Femur (tissue), 1 donor: ENCODE data around the gene SCNN1A.

Source experiments
- DNase-seq: peaks from one replicate; pipeline ENCODE4 v3.0.0-alpha.2; 2017

Gene SCNN1A

GRCh38 chr12:6383572-6384498 is 8.5 kb upstream of the SCNN1A start, which contains the start of gene LTBR:
TSS of gene LTBR (plus strand) at chr12:6384162. CDS start at chr12:6384359, 197 bp downstream.
- DNase-seq, result peak; percentile 95

DNA sequence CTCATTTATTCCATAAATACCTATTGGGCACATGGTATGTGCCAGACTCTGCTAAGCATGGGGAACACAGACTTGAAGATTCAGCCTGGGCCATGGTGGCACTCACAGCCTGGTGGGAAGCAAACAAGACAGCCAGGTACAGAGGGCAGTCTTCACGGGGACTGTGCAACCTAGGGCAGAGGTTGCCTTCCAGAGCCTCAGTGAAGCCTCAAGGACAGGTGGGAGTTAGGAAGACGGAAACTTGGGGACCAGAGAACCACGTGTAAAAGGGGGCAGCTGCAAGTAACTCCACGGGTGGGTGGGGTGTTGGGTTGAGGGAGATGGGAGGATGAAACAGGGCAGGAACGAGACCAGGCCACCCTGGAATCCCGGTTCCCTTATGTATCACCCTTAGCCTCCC is 7.6 kb upstream of the SCNN1A start:
- DNase-seq, result no peak

DNA sequence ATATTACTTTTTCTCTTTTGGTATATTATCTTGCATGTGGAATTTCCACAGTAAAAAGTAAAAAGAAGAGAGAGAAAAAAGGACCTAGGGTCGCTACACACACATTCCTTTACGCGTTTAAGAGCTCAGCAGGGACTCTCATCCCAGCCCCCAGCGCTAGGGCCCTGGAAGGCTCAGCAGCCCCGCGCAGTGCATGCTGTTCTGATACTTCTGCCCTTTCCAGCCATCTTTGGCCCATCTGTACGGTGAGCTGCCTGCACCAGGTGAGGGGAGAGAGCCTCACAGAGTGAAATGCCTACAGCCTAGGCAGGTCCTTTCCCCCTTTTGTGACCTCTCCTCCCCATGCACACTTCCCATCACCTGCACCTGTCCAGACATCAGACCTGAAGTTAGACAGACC is 7.0 kb upstream of the SCNN1A start:
- no peak for DNase-seq

- DNase-seq, result no peak
These were observed 5.1 kb upstream of the SCNN1A start for GRCh38 chr12:6380141-6381121.

GRCh38 chr12:6378709-6379472 is 3.5 kb upstream of the SCNN1A start:
- DNase-seq, result no peak

DNA sequence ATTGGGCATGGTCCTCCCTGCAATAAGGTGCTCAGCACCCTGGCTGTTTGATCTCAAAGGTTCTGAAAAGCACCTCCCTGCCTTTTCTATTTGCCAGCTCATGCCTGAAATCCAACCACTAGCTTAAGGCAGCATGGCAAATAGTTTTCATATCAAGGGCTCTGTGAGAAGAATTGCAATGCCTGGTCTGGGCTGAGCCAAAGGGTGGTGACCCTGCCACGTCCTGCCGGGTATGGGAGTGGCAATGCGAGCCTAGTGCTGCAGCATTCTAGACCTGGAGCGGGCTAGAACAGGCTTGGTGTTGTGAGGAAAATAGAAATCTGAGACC is 2.3 kb upstream of the SCNN1A start:
- no peak for DNase-seq

DNA sequence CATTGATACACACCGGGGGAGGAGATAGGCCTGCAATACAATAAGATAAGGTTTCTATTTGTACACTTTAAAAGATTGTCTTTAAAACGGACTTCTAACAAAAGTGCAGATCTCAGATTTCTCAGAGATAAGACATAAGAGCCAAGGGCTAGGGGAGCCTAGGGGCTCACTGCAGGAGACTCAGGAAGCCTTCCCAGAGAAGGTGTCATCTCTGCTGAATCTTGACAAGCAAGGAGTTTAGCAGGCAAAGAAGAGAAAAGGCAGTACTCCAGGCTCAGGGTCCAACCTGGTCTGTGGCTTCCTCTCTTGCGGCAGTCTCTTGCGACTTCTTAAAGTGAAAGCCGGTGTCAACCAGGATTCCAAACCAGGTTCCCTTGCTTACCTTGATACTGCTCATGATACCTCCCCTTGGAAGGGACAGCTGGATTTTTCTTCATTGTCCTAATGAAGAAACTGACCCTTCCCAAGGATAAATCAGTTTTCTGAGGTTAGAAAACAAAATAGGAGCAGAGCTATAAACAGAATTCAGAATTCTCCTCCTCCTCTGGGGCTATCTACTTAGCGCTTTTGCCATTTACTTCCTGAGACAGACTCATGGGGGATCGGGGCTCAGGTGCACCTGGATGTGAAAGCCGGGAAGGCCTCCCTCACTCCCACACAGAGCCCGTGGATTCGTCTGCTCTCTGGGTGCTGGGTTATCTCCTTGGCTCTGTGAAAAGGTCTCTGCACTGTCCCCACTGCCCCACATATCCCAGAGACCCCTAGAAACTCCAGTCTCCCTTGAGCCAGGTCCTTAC is 1.7 kb upstream of the SCNN1A start:
- no peak for DNase-seq

- DNase-seq, result peak; percentile 67
These were observed 911 bp upstream of the SCNN1A start for GRCh38 chr12:6376079-6376869.

GRCh38 chr12:6374786-6375160 is 590 bp downstream of the SCNN1A start:
- DNase-seq, result no peak

GRCh38 chr12:6374028-6374785 is 1.2 kb downstream of the SCNN1A start:
- DNase-seq, result no peak

GRCh38 chr12:6373022-6373787 is 2.2 kb downstream of the SCNN1A start:
- DNase-seq, result no peak

- peak; percentile 47 for DNase-seq
These were observed 2.9 kb downstream of the SCNN1A start for GRCh38 chr12:6372403-6373003.

DNA sequence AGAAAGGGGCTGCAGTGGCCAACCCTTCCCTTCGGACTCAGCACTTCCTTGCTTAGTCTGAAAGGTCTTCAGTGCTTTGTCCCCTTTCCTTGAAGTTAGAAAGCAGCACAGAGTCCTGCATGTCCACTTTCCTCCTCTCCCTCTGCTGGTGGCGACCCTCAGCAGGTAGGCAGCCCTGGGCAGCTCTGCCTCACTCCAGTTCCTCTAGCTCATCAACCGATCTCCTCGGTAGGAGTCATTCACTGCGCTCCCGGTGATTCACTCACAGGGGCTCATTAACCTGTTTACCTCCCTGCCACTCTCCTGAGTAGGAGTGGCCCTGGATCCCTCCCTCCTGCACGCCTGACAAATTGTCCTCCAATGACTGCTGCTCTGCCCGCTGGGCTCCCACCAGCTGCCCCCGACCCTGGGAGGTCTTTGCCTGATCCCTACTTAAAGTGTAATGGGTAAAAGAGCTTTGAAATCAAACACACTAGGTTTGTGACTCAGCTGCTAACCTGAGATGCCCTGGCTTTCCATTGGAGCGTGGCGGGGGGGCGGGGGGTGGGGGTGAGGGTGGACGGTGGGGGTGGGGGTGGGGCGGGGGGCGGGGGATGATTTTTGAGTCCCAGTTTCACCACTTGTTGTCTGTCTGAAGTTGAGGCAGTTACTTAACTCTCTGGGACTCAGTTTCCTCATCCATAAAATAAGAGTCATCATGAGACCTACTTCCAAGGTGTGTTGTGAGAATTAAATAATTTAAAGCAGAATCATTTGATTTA is 4.2 kb downstream of the SCNN1A start:
- DNase-seq, result no peak

DNA sequence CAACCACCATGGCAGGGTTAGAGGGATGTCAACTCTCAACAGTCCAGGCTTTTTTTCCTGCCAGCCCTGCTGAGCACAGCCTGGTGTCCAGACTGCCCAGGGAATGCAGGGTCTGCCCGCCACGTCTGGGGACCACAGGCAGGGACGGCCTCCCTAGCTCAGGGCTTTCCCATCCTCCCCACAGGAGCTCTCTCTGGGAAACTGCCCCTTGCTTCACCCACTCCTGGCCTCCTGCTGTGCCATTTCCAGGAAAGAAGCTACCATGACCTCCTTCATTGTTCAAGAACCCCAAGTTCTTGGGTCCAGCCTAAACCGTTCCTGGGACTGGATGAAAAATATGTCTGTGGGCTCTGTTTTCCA is 4.8 kb downstream of the SCNN1A start:
- no peak for DNase-seq

GRCh38 chr12:6369916-6370575 is 5.3 kb downstream of the SCNN1A start:
- DNase-seq, result no peak

DNA sequence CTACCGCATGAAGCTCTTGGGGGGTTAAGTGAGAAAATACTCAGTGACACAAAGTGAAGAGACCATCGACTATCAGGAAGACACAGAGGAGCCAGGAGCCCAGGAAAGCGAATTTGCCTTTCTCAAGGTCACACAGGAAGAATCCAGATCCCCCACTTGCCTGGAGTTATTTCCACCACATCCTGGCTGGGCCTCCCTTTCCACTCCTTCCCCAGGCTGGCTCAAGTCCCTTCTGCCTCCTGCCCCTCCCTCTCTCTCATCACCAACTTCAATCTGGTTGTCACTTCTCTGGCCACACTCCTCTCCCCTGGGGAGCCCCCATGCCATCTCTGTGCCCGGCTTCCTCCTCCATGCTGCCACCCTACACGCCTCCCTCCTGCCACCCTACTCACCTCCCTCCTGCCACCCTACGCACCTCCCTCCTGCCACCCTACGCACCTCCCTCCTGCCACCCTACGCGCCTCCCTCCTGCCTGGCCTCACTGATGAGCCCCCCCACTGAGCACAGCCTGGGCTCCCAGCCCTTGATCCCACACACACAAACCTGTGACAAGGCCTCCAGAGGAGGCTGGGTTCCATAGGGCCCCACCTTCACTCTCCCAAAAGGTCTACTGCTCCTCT is 6.3 kb downstream of the SCNN1A start:
- no peak for DNase-seq
